Measurements from ENCODE around the gene CAB39. TPM values are rescaled to one million over a fixed set of nuclear protein-coding genes. Genes with fewer than 3 reads are reported as not detected.

The CAB39 gene
- total RNA-seq, 1 experiment from 2014 or later, result 86.1 TPM

GRCh38 chr2:230706966-230707365, 5.7 kb upstream of the CAB39 start:
- H2AFZ ChIP-seq, result no peak overlapping the region
- no peaks in the 10 kb centered on the region for H3K79me2 ChIP-seq (ENCODE audit: low read depth)
- CTCF ChIA-PET, result no interaction called here
- DNase-seq, result no peak
- TF ChIP-seq EZH2 (IDR thresholded peaks at IDR 0.05; ENCODE audit: low read depth) (no peak), CTCF (conservative IDR thresholded peaks at IDR 0.05) (no peak)
- peak overlapping the region; percentile 60 for H3K27ac ChIP-seq
- no peaks in the 10 kb centered on the region for H3K27me3 ChIP-seq (ENCODE audit: insufficient read depth, low read depth)
- no peaks in the 10 kb centered on the region for H3K36me3 ChIP-seq (ENCODE audit: low read depth)
- no peak overlapping the region for H3K4me3 ChIP-seq
- H3K4me1 ChIP-seq (replicated peaks; ENCODE audit: insufficient read depth), result peaks cover 32% of the 10 kb centered on the region
- H3K9me3 ChIP-seq (ENCODE audit: insufficient read depth, low read depth), result peaks cover 3% of the 10 kb centered on the region
- intact Hi-C loops (cut with micrococcal nuclease; ENCODE audit: unreplicated experiment), result no loop called here
- H3K9me2 ChIP-seq (ENCODE audit: insufficient read depth), result no peaks in the 10 kb centered on the region
- peak overlapping the region; percentile 17 for H3K4me2 ChIP-seq
- POLR2A ChIA-PET (ENCODE audit: unreplicated experiment), result no interaction called here
- H4K20me1 ChIP-seq (ENCODE audit: insufficient read depth), result no peaks in the 10 kb centered on the region
- no TSS peak for BruUV-seq (replicated peaks)
- H3F3A ChIP-seq (ENCODE audit: insufficient read depth, low read depth), result peaks cover 17% of the 10 kb centered on the region

DNA sequence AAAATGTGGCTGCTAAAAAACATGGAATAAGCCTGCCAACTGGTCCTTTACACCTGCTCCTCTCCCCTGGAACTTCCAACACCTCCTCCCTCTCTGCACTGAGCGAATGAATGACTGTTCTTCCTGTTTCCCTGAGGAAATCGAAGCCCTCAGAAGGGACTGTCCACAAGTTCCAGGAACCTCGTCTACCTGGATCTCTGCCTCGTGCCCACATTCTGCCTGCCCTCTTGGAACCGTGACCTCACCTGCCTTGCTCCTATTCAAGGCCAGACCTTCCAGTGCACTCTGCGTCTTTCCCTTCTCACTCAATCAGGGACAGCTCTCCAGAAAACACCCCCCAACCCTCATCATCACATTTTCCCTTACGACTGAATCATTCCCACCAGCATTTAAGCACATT, 4.4 kb upstream of the CAB39 start:
- POLR2A ChIA-PET (ENCODE audit: unreplicated experiment), result interaction anchor here (0.6 kb wide), 1 partner anchor 935 kb away, joined by 4 read pairs; no protein-coding TSS in a partner anchor
- Histone ChIP-seq H2AFZ (no peak overlapping the region), H3K9me2 (ENCODE audit: insufficient read depth) (no peaks in the 10 kb centered on the region), H3K27ac (no peak overlapping the region), H3K27me3 (ENCODE audit: insufficient read depth, low read depth) (no peaks in the 10 kb centered on the region), H3K4me1 (replicated peaks; ENCODE audit: insufficient read depth) (peaks cover 35% of the 10 kb centered on the region), H3K79me2 (ENCODE audit: low read depth) (peaks cover 4% of the 10 kb centered on the region), H3F3A (ENCODE audit: insufficient read depth, low read depth) (peaks cover 17% of the 10 kb centered on the region), H3K9me3 (ENCODE audit: insufficient read depth, low read depth) (no peaks in the 10 kb centered on the region; the same call in 1 of the 2 replicates), H3K4me3 (no peak overlapping the region), H3K36me3 (ENCODE audit: low read depth) (no peaks in the 10 kb centered on the region), H4K20me1 (ENCODE audit: insufficient read depth) (no peaks in the 10 kb centered on the region), H3K4me2 (no peak overlapping the region)
- CTCF ChIA-PET, result no interaction called here
- intact Hi-C loops (cut with micrococcal nuclease; ENCODE audit: unreplicated experiment), result no loop called here
- no peak for DNase-seq
- TF ChIP-seq CTCF (conservative IDR thresholded peaks at IDR 0.05) (no peak), EZH2 (IDR thresholded peaks at IDR 0.05; ENCODE audit: low read depth) (no peak)
- BruUV-seq (replicated peaks), result no TSS peak

DNA sequence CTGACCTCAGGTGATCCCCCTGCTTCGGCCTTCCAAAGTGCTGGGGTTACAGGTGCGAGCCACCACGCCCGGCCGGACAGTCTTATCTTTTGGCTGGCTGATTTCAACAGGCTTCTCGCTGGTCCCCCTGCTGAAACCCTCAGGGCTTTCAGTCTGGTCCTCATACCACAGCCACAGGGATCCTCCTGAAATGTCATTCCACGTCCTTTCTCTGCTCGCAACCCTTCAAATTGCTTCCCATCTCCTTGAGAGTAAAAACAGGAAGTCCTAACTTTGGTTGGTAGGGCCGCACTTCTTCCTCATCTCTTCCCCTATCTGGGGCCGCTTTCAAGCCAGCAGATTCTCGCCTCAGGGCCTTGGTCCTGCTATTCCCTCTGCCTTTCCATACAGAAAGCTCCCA, 1.4 kb upstream of the CAB39 start:
- no peak for DNase-seq
- no TSS peak for BruUV-seq (replicated peaks)
- Histone ChIP-seq H3K27ac (peak overlapping the region; percentile 46; the same call in 1 of the 2 replicates), H3K4me3 (no peak overlapping the region), H3F3A (ENCODE audit: insufficient read depth, low read depth) (peaks cover 28% of the 10 kb centered on the region), H3K9me3 (ENCODE audit: insufficient read depth, low read depth) (no peaks in the 10 kb centered on the region), H3K4me2 (peak overlapping the region; percentile 98), H3K27me3 (ENCODE audit: insufficient read depth, low read depth) (no peaks in the 10 kb centered on the region), H3K9me2 (ENCODE audit: insufficient read depth) (no peaks in the 10 kb centered on the region), H3K79me2 (ENCODE audit: low read depth) (peaks cover 34% of the 10 kb centered on the region), H2AFZ (no peak overlapping the region), H3K4me1 (replicated peaks; ENCODE audit: insufficient read depth) (peaks cover 47% of the 10 kb centered on the region), H4K20me1 (ENCODE audit: insufficient read depth) (peaks cover 22% of the 10 kb centered on the region), H3K36me3 (ENCODE audit: low read depth) (peaks cover 15% of the 10 kb centered on the region; the same call in 1 of the 2 replicates)
- TF ChIP-seq CTCF (conservative IDR thresholded peaks at IDR 0.05), result no peak
- TF ChIP-seq EZH2 (IDR thresholded peaks at IDR 0.05; ENCODE audit: low read depth), result no peak
- ChIA-PET CTCF (no interaction called here), POLR2A (ENCODE audit: unreplicated experiment) (no interaction called here)
- intact Hi-C loops (cut with micrococcal nuclease; ENCODE audit: unreplicated experiment), result loop anchor here (5.0 kb wide), 2 partner anchors 59 to 101 kb away; no protein-coding TSS in a partner anchor

Data from PC-9 (cell line).